NT2/D1 (cell line): ENCODE results near the gene PTRH1.
A peak's percentile ranks its signal among the peaks of the same experiment; 100 is the strongest.

Experiments used
- DNase-seq: peaks from one replicate; pipeline ENCODE4 v3.0.0-alpha.2; 2011; ENCODE audit warnings: low read depth, low spot score
- H3K27me3 ChIP-seq: 2 replicates; pipeline ENCODE4 v1.6.0; 2011; ENCODE audit warnings: mild to moderate bottlenecking; ENCODE audit not compliant: insufficient read length, insufficient read depth
- H3K36me3 ChIP-seq: 2 replicates; pipeline ENCODE4 v1.6.1; 2011; ENCODE audit warnings: mild to moderate bottlenecking, low read length, mixed read lengths; ENCODE audit not compliant: insufficient read depth, insufficient read length
- H3K4me1 ChIP-seq: 2 replicates; pipeline ENCODE4 v1.5.1; 2011; ENCODE audit not compliant: insufficient read depth, insufficient read length
- H3K4me3 ChIP-seq: 2 replicates; pipeline ENCODE4 v1.5.1; 2011; ENCODE audit warnings: low read depth; ENCODE audit not compliant: insufficient read length
- H3K9ac ChIP-seq: 2 replicates; pipeline ENCODE4 v1.6.0; 2011; ENCODE audit warnings: low read depth; ENCODE audit not compliant: insufficient read length
- H3K9me3 ChIP-seq: 2 replicates; pipeline ENCODE4 v1.5.1; 2011; ENCODE audit warnings: mild to moderate bottlenecking, low read length; ENCODE audit not compliant: insufficient read depth
- SUZ12 ChIP-seq: IDR thresholded peaks from 2 replicates; pipeline ENCODE4 v1.6.1; 2011; ENCODE audit not compliant: insufficient read length, insufficient read depth; ENCODE audit errors: extremely low read depth
- YY1 ChIP-seq: IDR thresholded peaks from 2 replicates; pipeline ENCODE4 v1.6.1; 2011; ENCODE audit not compliant: insufficient read length, insufficient read depth
- ZNF274 ChIP-seq: IDR thresholded peaks from 2 replicates; pipeline ENCODE4 v1.6.1; 2011; ENCODE audit warnings: mild to moderate bottlenecking, low read depth, low read length

Gene PTRH1

GRCh38 chr9:127714020-127714750 lies 1.3 kb downstream of the PTRH1 start:
- TF ChIP-seq ZNF274 = no peak
- no peak for TF ChIP-seq YY1
- no peak for TF ChIP-seq SUZ12
- Histone ChIP-seq H3K36me3 (no peaks in the 10 kb centered on the region), H3K9ac (no peak overlapping the region), H3K4me3 (peak overlapping the region; percentile 10), H3K27me3 (peaks cover 21% of the 10 kb centered on the region), H3K4me1 (peaks cover 11% of the 10 kb centered on the region), H3K9me3 (no peaks in the 10 kb centered on the region)
- no peak for DNase-seq

GRCh38 chr9:127712867-127713266 lies 2.6 kb downstream of the PTRH1 start:
- Histone ChIP-seq H3K27me3 (peaks cover 21% of the 10 kb centered on the region), H3K36me3 (no peaks in the 10 kb centered on the region), H3K4me3 (no peak overlapping the region), H3K9ac (no peak overlapping the region), H3K4me1 (peaks cover 11% of the 10 kb centered on the region), H3K9me3 (peaks cover 5% of the 10 kb centered on the region; the same call in 1 of the 2 replicates)
- TF ChIP-seq SUZ12 (no peak), YY1 (no peak), ZNF274 (no peak)
- DNase-seq = no peak

- Histone ChIP-seq H3K9ac (no peak overlapping the region), H3K9me3 (peaks cover 5% of the 10 kb centered on the region; the same call in 1 of the 2 replicates), H3K4me3 (no peak overlapping the region), H3K27me3 (peaks cover 19% of the 10 kb centered on the region), H3K36me3 (no peaks in the 10 kb centered on the region), H3K4me1 (peaks cover 11% of the 10 kb centered on the region)
- no peak for TF ChIP-seq YY1
- no peak for TF ChIP-seq ZNF274
- no peak for TF ChIP-seq SUZ12
- DNase-seq = no peak
Measured at GRCh38 chr9:127712371-127712770, 3.1 kb downstream of the PTRH1 start.

- peaks cover 16% of the 10 kb centered on the region for H3K27me3 ChIP-seq
- peaks cover 11% of the 10 kb centered on the region for H3K4me1 ChIP-seq
- no peak for DNase-seq
- TF ChIP-seq SUZ12 (no peak), ZNF274 (no peak), YY1 (no peak)
- no peaks in the 10 kb centered on the region for H3K36me3 ChIP-seq
- no peak overlapping the region for H3K4me3 ChIP-seq
- peaks cover 5% of the 10 kb centered on the region; the same call in 1 of the 2 replicates for H3K9me3 ChIP-seq
- H3K9ac ChIP-seq = peak overlapping the region; percentile 45
Measured at GRCh38 chr9:127711831-127712274, 3.6 kb downstream of the PTRH1 start.

- Histone ChIP-seq H3K27me3 (peaks cover 16% of the 10 kb centered on the region), H3K4me3 (no peak overlapping the region), H3K4me1 (peaks cover 10% of the 10 kb centered on the region), H3K9ac (no peak overlapping the region), H3K9me3 (peaks cover 5% of the 10 kb centered on the region; the same call in 1 of the 2 replicates), H3K36me3 (no peaks in the 10 kb centered on the region)
- no peak for TF ChIP-seq ZNF274
- TF ChIP-seq YY1 = no peak
- TF ChIP-seq SUZ12 = no peak
- no peak for DNase-seq
Measured at GRCh38 chr9:127711226-127711701, 4.2 kb downstream of the PTRH1 start.

- H3K4me3 ChIP-seq = no peak overlapping the region
- no peak for TF ChIP-seq SUZ12
- TF ChIP-seq ZNF274 = no peak
- no peak for TF ChIP-seq YY1
- H3K9ac ChIP-seq = no peak overlapping the region
- H3K36me3 ChIP-seq = no peaks in the 10 kb centered on the region
- peaks cover 15% of the 10 kb centered on the region for H3K27me3 ChIP-seq
- no peak for DNase-seq
- H3K4me1 ChIP-seq = peaks cover 13% of the 10 kb centered on the region
- H3K9me3 ChIP-seq = peaks cover 5% of the 10 kb centered on the region; the same call in 1 of the 2 replicates
Measured at GRCh38 chr9:127710204-127710783, 5.2 kb downstream of the PTRH1 start.

- DNase-seq = no peak
- H3K4me3 ChIP-seq = no peak overlapping the region
- peaks cover 5% of the 10 kb centered on the region; the same call in 1 of the 2 replicates for H3K9me3 ChIP-seq
- H3K4me1 ChIP-seq = peaks cover 12% of the 10 kb centered on the region
- no peaks in the 10 kb centered on the region for H3K36me3 ChIP-seq
- H3K9ac ChIP-seq = no peak overlapping the region
- TF ChIP-seq ZNF274 (no peak), SUZ12 (no peak)
- H3K27me3 ChIP-seq = peaks cover 4% of the 10 kb centered on the region
Measured at GRCh38 chr9:127708952-127709587, 6.4 kb downstream of the PTRH1 start.
